ENCODE measurements around the gene CD160. TPM values are rescaled to one million over a fixed set of nuclear protein-coding genes. Genes with fewer than 3 reads are reported as not detected.

The CD160 gene, protein sequence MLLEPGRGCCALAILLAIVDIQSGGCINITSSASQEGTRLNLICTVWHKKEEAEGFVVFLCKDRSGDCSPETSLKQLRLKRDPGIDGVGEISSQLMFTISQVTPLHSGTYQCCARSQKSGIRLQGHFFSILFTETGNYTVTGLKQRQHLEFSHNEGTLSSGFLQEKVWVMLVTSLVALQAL
- total RNA-seq (2012; rRNA removed) (not detected in 2 replicates), polyA plus RNA-seq (2012; rRNA removed) (not detected in 2 replicates), Bru-seq, nascent RNA (percentile 12 among the genes with signal in this experiment), BruChase-seq, experiment 1, labeled RNA remaining after a 6-hour chase (percentile 12 among the genes with signal in this experiment), BruChase-seq, experiment 2, labeled RNA remaining after a 2-hour chase (percentile 16 among the genes with signal in this experiment)
- not detected in 2 replicates for polyA plus RNA-seq (2012; cell fraction: cytosol; rRNA removed)
- not detected in 2 replicates for polyA plus RNA-seq (2012; cell fraction: nucleus; rRNA removed; ENCODE audit: low replicate concordance)
- long read RNA-seq, partial matches to known transcripts: 0 of 3 reads
- long read RNA-seq, other reads (novel, unspliced or antisense): 3 of 3 reads

DNA sequence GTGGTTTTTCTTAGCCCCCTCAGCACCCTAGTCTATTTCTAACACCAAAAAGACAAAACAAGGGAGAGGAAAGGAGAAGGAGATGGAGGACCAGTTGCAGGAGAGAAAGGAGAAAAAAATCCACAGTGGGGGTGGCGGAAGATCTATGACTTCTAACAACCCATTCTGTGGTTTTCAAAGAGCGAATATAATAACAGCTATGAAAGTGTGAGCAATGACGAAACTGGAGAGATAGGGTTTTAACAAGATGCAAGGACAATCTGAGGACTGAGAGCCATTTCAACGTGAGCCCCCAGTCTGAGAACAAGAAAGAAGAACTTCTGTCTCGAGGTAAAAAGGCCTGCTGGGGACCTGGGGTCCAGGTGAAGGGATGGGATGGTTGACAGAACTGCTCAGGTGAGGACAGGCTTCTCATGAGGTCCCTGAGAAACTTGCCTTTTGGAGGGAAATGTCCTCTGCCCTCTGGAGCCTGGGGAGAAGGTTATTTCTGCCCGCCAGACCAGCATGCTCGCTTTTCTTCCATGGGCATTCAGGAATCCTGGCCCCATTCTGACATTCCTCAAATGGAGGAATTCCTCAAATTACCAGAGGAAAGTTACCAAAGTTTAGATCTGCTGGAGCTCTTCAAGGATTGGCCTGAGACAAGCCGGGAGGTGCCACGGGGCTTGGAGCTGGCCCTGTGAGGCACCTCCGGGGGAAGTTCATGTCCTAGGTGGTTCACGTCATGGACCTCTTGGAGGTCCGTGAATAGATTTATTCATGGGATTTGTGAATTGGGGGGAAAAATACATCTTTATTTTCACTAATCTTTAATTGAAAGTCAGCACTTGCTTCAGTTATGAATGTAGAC, at the start of gene CD160:
CD160 (plus strand) TSS at position 270 of the 850 bp plus-strand sequence. CDS start 8,829 bp downstream, outside the sequence.
- WGBS, 2 experiments (ENCODE audit: extremely low coverage in 2 of 2, insufficient read length in 1 of 2): 94% methylated on average over 6 of the region's 12 CpGs; no CpG with 5 or more reads in 1 of the 2 experiments
- peak within 1 kb of the TSS; percentile 99 for H2BK20ac ChIP-seq (ENCODE audit: low read depth, low read length)
- intact Hi-C loops (cut with micrococcal nuclease): loop anchor here (10.0 kb wide), 1 partner anchor 105 kb away; the partner anchor contains the start of genes POLR3C and RNF115
- peak within 1 kb of the TSS; percentile 99 for H2BK15ac ChIP-seq (ENCODE audit: low read depth, low read length)
- no peaks in the 10 kb centered on the region; a peak in 1 of 4 replicates for H3K79me1 ChIP-seq (ENCODE audit: low read depth in 1 of 2, low read length in 2 of 2)
- H4K20me1 ChIP-seq (ENCODE audit: insufficient read depth, low read length): no peaks in the 10 kb centered on the region
- in situ Hi-C loops (cut with MboI; ENCODE audit: low sequenced_read_pairs): no loop called here
- POLR2A ChIA-PET (ENCODE audit: unreplicated experiment): no interaction called here
- peak within 1 kb of the TSS; percentile 85 for H4K5ac ChIP-seq (ENCODE audit: low read depth, low read length)
- H3K4me1 ChIP-seq (ENCODE audit: control insufficient read depth, insufficient read depth, low read length): peaks cover 29% of the 10 kb centered on the region
- peak within 1 kb of the TSS; percentile 62 for H3K27ac ChIP-seq (ENCODE audit: insufficient read depth, low read length)
- no peaks in the 10 kb centered on the region for H3K9me3 ChIP-seq (ENCODE audit: control insufficient read depth, insufficient read depth, low read length)
- peak within 1 kb of the TSS; percentile 75 to 95 for H4K8ac ChIP-seq (ENCODE audit: low read depth in 2 of 2, low read length in 2 of 2)
- peak within 1 kb of the TSS; percentile 99 for H3K4ac ChIP-seq (ENCODE audit: low read depth, low read length)
- peak within 1 kb of the TSS; percentile 72 for H3K18ac ChIP-seq (ENCODE audit: low read depth, low read length)
- peak within 1 kb of the TSS; percentile 98 for H4K91ac ChIP-seq (ENCODE audit: insufficient read depth, low read depth, low read length)
- H3K56ac ChIP-seq (ENCODE audit: extremely low read depth, insufficient read depth, low read length): peak within 1 kb of the TSS; percentile 81
- H2BK120ac ChIP-seq (ENCODE audit: low read depth, low read length): peak within 1 kb of the TSS; percentile 99
- CTCF ChIA-PET: no interaction called here
- ATAC-seq (ENCODE audit: low read depth) (no peak), DNase-seq (no peak)
- peaks cover 24% of the 10 kb centered on the region for H3K9me1 ChIP-seq (ENCODE audit: insufficient read depth, low read length)
- H2AK5ac ChIP-seq (ENCODE audit: low read depth, low read length): peak within 1 kb of the TSS; percentile 97
- H3K9ac ChIP-seq (ENCODE audit: low read depth, low read length): no peak within 1 kb of the TSS
- peak within 1 kb of the TSS; percentile 18; the same call in 1 of the 2 replicates for H3K4me2 ChIP-seq (ENCODE audit: low read depth, low read length)
- H3K36me3 ChIP-seq (ENCODE audit: control insufficient read depth, insufficient read depth, low read length): no peaks in the 10 kb centered on the region
- H2AFZ ChIP-seq (replicated peaks; ENCODE audit: low read length, poor library complexity): peak within 1 kb of the TSS; percentile 94
- H3K4me3 ChIP-seq (ENCODE audit: insufficient read depth, low read depth, low read length): no peak within 1 kb of the TSS
- no peaks in the 10 kb centered on the region for H3K27me3 ChIP-seq (ENCODE audit: control insufficient read depth, insufficient read depth, low read length)
- H3K23ac ChIP-seq (ENCODE audit: low read depth, low read length): peak within 1 kb of the TSS; percentile 88
- dilution Hi-C loops (cut with HindIII; ENCODE audit: low sequenced_read_pairs, unreplicated experiment): no loop called here
- H2BK5ac ChIP-seq (ENCODE audit: low read depth, low read length, poor library complexity, severe bottlenecking): peak within 1 kb of the TSS; percentile 92
- no peak for TF ChIP-seq POLR2A (IDR thresholded peaks at IDR 0.05; ENCODE audit: low read depth, low read length)
- no peak for TF ChIP-seq SMC3 (IDR thresholded peaks at IDR 0.05; ENCODE audit: low read depth, low read length)
- no peak for TF ChIP-seq NFE2L2 (IDR thresholded peaks at IDR 0.05; ENCODE audit: low read depth, low read length)
- no peak for TF ChIP-seq RAD21 (IDR thresholded peaks at IDR 0.05; ENCODE audit: low read length)
- no peak for TF ChIP-seq FOS (IDR thresholded peaks at IDR 0.05; ENCODE audit: low read depth, low read length)
- TF ChIP-seq RFX5 (IDR thresholded peaks at IDR 0.05; ENCODE audit: low read depth, low read length): no peak
- no peak for TF ChIP-seq USF2 (IDR thresholded peaks at IDR 0.05; ENCODE audit: low read depth, low read length)
- no peak for TF ChIP-seq CEBPB (IDR thresholded peaks at IDR 0.05; ENCODE audit: low read depth, low read length)
- no peak for TF ChIP-seq MXI1 (IDR thresholded peaks at IDR 0.05; ENCODE audit: borderline replicate concordance, low read depth, low read length)
- no peak for TF ChIP-seq CHD1 (IDR thresholded peaks at IDR 0.05; ENCODE audit: low read depth, low read length)
- TF ChIP-seq, protein P1, sequence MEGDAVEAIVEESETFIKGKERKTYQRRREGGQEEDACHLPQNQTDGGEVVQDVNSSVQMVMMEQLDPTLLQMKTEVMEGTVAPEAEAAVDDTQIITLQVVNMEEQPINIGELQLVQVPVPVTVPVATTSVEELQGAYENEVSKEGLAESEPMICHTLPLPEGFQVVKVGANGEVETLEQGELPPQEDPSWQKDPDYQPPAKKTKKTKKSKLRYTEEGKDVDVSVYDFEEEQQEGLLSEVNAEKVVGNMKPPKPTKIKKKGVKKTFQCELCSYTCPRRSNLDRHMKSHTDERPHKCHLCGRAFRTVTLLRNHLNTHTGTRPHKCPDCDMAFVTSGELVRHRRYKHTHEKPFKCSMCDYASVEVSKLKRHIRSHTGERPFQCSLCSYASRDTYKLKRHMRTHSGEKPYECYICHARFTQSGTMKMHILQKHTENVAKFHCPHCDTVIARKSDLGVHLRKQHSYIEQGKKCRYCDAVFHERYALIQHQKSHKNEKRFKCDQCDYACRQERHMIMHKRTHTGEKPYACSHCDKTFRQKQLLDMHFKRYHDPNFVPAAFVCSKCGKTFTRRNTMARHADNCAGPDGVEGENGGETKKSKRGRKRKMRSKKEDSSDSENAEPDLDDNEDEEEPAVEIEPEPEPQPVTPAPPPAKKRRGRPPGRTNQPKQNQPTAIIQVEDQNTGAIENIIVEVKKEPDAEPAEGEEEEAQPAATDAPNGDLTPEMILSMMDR (conservative IDR thresholded peaks at IDR 0.05; ENCODE audit: low read depth, low read length): no peak
- TF ChIP-seq ELK1 (IDR thresholded peaks at IDR 0.05; ENCODE audit: borderline replicate concordance, low read depth, low read length): no peak
- peak within 1 kb of the TSS; percentile 94 for H2AK9ac ChIP-seq (replicated peaks; ENCODE audit: low read depth, low read length, poor library complexity)
- no TSS peak for BruUV-seq (replicated peaks)
- peak within 1 kb of the TSS; percentile 87 for H3K14ac ChIP-seq (replicated peaks; ENCODE audit: low read depth, low read length)
